Measurements from ENCODE around the gene C1QTNF8.

GRCh38 chr16:1134776-1135458, 38.9 kb upstream of the C1QTNF8 start:
- TF ChIP-seq EZH2 (IDR thresholded peaks at IDR 0.05; ENCODE audit: borderline replicate concordance, insufficient read depth, low read depth, low read length, poor library complexity, severe bottlenecking) (no peak), CTCF (IDR thresholded peaks at IDR 0.05) (no peak)

All from B cell (primary cell).